ENCODE measurements around the gene UBE2H. TPM values are rescaled to one million over a fixed set of nuclear protein-coding genes. Genes with fewer than 3 reads are reported as not detected.
"Not testable (repeated sequence)": the region's sequence is repeated elsewhere in the genome, so short reads cannot be mapped to it uniquely, and the experiment has no call there.

The UBE2H gene
- total RNA-seq, 2 donors from 2014 or later, result 24.9 to 45.2 TPM

DNA sequence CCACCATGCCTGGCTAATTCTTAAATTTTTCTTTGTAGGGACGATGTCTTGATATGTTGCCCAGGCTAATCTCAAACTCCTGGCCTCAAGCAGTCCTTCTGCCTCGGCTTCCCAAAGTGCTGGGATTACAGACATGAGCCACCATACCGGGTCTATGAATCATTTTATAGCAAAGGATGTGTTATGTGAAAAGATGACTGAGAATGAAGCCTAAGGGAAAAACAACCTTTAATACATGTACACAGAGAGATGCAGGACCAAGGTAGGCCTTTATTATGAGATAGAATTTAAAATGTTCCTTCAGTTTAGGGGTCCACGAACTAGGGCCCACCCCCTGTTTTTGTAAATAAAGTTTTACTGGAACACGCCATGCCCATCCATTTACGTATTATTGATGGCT is 41.0 kb downstream of the UBE2H start:
- Mint-ChIP-seq H3K9me3 (no peaks in the 10 kb centered on the region), H3K27ac (no peak overlapping the region), H3K27me3 (no peaks in the 10 kb centered on the region), H3K36me3 (peaks cover 6% of the 10 kb centered on the region), H3K4me3 (no peak overlapping the region), H3K4me1 (ENCODE audit: low read depth in 2 of 2) (peaks cover 56 to 58% of the 10 kb centered on the region in 2 donors)
- DNase-seq (ENCODE audit: low spot score) (no peak), ATAC-seq (no peak)

DNA sequence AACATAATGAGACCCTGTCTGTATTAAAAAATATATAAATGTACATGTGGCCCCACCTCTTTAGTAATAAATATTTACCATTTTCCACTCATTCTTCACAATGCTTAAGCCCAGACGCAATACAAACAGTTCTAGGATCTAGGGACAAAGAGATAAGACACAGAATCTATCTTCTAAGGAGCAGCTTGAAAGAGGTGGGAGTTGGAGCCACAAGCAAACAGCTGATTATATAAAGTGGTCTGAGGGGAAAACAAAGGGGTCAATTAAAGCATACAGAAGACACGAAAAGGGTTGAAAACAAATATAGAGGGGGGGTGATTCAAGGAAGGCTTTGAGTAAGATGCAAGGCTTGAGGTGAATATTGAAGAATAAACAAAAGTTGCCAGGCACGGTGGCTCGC is 43.1 kb downstream of the UBE2H start:
- DNase-seq (ENCODE audit: low spot score) (no peak), ATAC-seq (no peak)
- Mint-ChIP-seq H3K27ac (peak overlapping the region in 1 of 2 donors; percentile 15), H3K36me3 (peaks cover 17% of the 10 kb centered on the region), H3K4me3 (no peak overlapping the region), H3K4me1 (ENCODE audit: low read depth in 2 of 2) (peaks cover 56 to 58% of the 10 kb centered on the region in 2 donors), H3K27me3 (no peaks in the 10 kb centered on the region), H3K9me3 (peaks cover 3% of the 10 kb centered on the region)

DNA sequence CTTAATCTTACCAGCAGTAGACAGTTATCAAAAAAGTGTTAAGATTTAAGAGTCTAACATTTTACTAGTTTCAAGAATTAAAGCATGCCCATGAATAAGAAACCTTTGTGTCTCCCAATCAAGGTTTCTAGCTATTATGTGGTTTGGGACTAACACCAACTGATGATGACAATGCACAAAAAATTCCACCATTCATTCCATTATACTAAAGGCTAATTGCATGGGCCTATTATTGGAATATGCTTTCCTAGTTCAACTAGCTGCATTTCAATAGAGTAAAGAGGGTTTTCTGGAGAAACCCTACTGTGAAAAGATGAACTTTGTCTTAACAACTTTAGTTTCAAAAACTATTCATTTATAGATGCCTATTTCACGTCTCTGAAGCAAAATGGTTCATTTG is 44.6 kb downstream of the UBE2H start:
- Mint-ChIP-seq H3K36me3 (peaks cover 17% of the 10 kb centered on the region), H3K27ac (peak overlapping the region in 1 of 2 donors; percentile 82), H3K9me3 (peaks cover 3% of the 10 kb centered on the region), H3K27me3 (no peaks in the 10 kb centered on the region), H3K4me3 (no peak overlapping the region), H3K4me1 (ENCODE audit: low read depth in 2 of 2) (peaks cover 54 to 56% of the 10 kb centered on the region in 2 donors)
- ATAC-seq (no peak), DNase-seq (ENCODE audit: low spot score) (no peak)

DNA sequence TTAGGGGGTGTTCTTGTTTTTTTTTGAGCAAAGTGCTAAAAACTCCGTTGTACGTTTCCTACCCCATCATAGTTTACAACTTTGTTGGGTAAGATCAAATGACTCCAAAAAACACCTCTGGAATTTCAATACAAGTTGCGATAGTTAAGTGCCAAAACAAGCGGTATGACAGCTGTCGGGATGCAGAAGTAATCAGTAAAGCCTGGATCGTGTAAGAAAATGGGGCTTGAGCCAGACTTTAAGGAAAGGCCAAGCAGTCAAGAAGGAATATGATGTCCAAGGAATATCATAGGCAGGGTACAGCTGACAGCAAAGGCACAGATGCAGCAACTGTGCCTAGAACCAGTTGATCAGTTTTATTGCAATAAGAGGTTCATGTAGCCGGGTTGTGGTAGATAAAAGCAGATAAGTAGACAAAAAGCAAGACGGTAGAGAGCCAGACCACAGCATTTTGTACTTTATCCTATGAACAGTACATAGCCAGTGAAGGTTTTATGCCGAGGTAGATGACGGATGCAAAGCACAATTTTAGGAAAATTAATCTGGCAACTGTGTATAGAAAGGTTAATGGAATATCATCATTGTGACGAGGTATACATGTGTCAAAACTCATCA is 45.5 kb downstream of the UBE2H start:
- Mint-ChIP-seq H3K27me3 (no peaks in the 10 kb centered on the region), H3K27ac (peak overlapping the region; percentile 30 to 82), H3K4me3 (peak overlapping the region; percentile 44), H3K36me3 (peaks cover 17% of the 10 kb centered on the region), H3K4me1 (ENCODE audit: low read depth in 2 of 2) (peaks cover 54 to 56% of the 10 kb centered on the region in 2 donors), H3K9me3 (peaks cover 3% of the 10 kb centered on the region)
- ATAC-seq (no peak), DNase-seq (ENCODE audit: low spot score) (no peak)

DNA sequence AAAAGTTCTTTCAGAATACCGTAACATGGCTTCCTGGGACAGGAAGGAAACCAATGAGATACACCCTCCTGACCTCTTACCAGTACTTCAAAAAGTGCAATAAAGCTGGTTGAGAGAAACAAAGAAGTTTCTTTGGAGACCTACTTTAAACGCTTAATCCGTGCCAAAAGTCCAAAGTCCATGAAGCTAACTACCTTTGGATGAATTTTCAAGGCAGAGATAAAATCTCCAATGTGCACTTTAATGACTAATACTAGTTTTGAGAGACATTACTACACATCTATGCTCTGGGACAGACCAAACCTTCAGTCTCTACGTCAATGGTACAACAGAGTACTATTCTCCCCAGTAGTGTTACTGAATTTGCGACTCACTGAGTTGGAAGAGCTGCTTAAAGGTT is 46.1 kb downstream of the UBE2H start:
- Mint-ChIP-seq H3K9me3 (peaks cover 3% of the 10 kb centered on the region), H3K4me1 (ENCODE audit: low read depth in 2 of 2) (peaks cover 54 to 56% of the 10 kb centered on the region in 2 donors), H3K36me3 (peaks cover 17% of the 10 kb centered on the region), H3K27ac (peak overlapping the region; percentile 30 to 82), H3K4me3 (peak overlapping the region; percentile 44), H3K27me3 (no peaks in the 10 kb centered on the region)
- ATAC-seq, result no peak
- DNase-seq (ENCODE audit: low spot score), result no peak

DNA sequence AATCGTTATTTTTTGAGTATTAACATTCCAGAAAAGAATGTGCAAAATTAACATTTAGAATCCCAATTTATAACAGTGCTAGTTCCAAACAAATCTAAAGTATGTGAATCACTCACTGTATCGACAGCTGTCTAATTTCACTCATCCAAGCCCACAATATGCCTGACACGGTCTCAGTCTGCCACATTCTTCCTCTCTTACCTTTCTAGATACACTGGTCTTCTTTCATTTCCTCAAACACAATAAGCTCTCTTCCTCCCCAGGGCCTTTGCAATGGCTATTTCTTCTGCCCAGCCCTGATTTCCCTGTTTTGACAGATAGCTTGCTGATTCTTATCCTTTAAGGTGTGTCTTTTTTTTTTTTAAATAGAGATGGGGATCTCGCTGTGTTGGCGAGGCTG is 48.8 kb downstream of the UBE2H start:
- Mint-ChIP-seq H3K4me3 (no peak overlapping the region), H3K9me3 (peaks cover 3% of the 10 kb centered on the region), H3K4me1 (ENCODE audit: low read depth in 2 of 2) (peaks cover 51 to 52% of the 10 kb centered on the region in 2 donors), H3K27me3 (no peaks in the 10 kb centered on the region), H3K36me3 (peaks cover 17% of the 10 kb centered on the region), H3K27ac (no peak overlapping the region)
- ATAC-seq (no peak), DNase-seq (ENCODE audit: low spot score) (no peak)

DNA sequence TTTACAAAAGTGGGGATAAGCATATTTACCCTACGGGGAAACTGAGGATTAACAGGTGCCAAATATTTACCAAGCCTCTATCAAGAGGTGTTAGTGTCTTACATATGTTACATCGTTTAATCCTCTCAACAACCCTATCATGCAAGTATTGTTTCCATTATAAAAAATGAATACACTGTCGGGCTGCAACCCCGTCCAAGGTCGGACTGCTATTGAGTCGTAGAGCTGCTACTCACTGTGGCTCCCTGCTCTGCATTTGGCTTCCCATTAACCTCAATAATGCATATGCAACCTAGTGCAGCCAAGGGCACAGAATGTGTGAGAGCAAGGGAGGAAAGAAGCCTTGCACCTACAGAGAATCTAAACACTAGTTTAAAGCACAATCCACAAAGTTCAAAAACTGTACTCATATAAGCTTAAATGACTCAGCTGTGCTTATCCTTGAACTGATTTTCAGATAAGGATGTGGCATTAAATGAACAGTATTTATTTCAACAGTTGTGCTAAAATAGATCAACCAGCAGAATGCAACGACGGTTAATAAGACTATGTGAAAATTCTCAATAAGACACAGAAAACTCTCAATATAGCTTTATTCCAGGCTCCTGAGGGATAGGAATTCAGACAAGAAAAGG is 49.9 kb downstream of the UBE2H start:
- ATAC-seq (no peak), DNase-seq (ENCODE audit: low spot score) (no peak)
- Mint-ChIP-seq H3K9me3 (peaks cover 3% of the 10 kb centered on the region), H3K4me3 (no peak overlapping the region), H3K27ac (no peak overlapping the region), H3K27me3 (no peaks in the 10 kb centered on the region), H3K4me1 (ENCODE audit: low read depth in 2 of 2) (peaks cover 49 to 50% of the 10 kb centered on the region in 2 donors), H3K36me3 (peaks cover 17% of the 10 kb centered on the region)

DNA sequence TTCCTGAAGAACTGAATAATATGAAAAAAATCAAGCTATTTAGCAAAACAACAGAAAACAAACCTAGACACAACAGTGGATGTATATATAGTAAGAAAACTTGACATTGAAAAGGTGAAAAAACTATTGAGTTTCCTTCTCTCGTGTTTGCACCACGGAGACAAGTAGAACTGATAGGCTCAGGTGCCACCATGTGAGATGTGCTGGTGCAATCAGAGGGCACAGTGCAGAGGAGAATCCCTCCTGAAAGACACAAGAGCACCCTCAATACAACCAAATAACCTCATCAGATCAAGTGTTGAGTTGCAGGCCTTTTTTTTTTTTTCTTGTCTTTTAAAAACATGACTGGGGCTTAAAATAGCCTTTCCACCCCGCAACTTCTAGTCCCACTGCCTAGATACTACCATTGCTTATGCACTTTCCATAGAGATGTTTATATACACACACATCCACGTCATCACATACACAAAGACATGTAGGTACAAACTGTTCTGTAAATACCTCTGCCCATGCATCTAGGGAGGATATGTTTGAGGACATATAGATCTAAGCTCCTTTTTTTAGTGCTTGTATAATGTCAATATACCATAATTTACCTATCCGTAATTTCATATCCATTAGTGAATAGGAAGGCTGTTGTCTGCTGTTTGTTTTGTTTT is 54.1 kb downstream of the UBE2H start:
- Mint-ChIP-seq H3K27me3 (no peaks in the 10 kb centered on the region), H3K4me1 (ENCODE audit: low read depth in 2 of 2) (peaks cover 14 to 24% of the 10 kb centered on the region in 2 donors), H3K27ac (peak overlapping the region in 1 of 2 donors; percentile 50), H3K9me3 (no peaks in the 10 kb centered on the region), H3K4me3 (no peak overlapping the region), H3K36me3 (no peaks in the 10 kb centered on the region)
- DNase-seq (ENCODE audit: low spot score), result no peak
- no peak for ATAC-seq

DNA sequence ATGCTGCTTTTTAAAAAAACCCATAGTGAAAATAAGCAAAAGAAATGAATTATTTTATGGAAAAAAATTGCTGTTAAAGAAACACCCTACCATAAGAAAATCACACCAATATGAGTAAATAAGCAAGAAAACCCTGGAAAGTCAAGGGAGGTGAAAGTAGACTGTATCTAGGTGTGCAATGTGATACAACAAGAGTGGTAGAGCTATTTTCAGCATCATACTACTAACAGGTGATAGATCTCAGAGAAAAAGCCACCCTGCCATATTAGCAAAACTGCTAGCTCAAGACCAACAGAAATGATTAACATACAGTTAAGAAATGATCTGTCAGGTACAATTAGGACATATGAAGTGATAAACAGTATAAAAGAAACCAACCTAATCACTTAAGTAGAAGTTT is 54.8 kb downstream of the UBE2H start:
- H3K4me3 Mint-ChIP-seq, result no peak overlapping the region
- peaks cover 14 to 27% of the 10 kb centered on the region in 2 donors for H3K4me1 Mint-ChIP-seq (ENCODE audit: low read depth in 2 of 2)
- H3K9me3 Mint-ChIP-seq, result no peaks in the 10 kb centered on the region
- H3K27me3 Mint-ChIP-seq, result no peaks in the 10 kb centered on the region
- ATAC-seq, result no peak
- H3K36me3 Mint-ChIP-seq, result no peaks in the 10 kb centered on the region
- peak overlapping the region in 1 of 2 donors; percentile 50 for H3K27ac Mint-ChIP-seq
- DNase-seq (ENCODE audit: low spot score), result no peak

DNA sequence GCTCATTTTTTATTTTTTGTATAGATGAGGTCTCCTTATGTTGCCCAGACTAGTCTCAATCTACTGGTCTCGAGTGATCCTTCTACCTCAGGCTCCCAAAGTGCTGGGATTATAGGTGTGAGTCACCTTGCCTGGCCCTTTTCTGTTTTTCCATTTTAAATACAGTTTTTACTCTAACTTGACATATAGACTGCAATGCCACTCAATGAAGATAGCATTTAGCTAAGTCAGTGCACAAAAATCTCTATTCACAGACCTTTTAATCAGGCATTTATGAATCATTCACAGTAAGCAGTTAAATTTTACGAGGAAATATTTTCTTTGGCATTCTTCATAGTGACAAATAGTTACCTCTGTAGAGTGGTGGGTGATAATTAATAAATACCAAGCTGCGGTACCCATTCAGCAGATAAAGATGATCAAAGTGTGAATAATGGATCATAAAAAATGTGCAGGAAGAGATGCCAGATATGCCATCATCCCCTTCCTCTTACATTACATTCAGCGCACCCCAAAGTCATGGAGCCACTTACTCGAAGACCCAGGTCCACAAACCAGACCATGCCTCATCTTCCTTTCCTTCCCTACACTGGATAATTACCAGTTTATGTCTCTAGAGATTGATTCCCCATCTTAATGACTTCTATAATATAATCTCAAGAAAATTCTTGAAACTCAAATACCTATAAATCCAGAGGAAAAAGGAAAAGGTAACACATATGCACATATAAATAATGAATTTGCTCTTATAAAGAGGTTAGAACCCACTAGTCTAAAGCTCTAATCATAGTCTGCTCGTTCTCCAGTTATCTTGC is 56.0 kb downstream of the UBE2H start:
- Mint-ChIP-seq H3K36me3 (no peaks in the 10 kb centered on the region), H3K4me3 (no peak overlapping the region), H3K9me3 (no peaks in the 10 kb centered on the region), H3K4me1 (ENCODE audit: low read depth in 2 of 2) (peaks cover 14 to 27% of the 10 kb centered on the region in 2 donors), H3K27me3 (no peaks in the 10 kb centered on the region), H3K27ac (no peak overlapping the region)
- no peak for DNase-seq (ENCODE audit: low spot score)
- ATAC-seq, result no peak

DNA sequence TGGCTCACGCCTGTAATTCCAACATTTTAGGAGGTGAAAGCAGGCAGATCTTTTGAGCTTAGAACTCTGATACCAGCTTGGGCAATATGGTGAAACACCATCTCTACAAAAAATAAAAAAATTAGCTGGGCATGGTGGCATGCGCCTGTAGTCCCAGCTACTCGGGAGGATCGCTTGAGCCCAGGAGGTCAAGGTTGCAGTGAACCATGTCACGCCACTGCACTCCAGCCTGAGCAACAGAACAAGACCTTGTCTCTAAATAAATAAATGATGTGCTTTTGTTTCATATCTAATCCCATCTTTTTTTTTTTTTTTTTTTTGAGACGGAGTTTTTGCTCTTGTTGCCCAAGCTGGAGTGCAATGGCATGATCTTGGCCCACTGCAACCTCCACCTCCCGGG is 58.6 kb downstream of the UBE2H start:
- not testable (repeated sequence) for H3K27me3 Mint-ChIP-seq; DNase-seq (ENCODE audit: low spot score); H3K9me3 Mint-ChIP-seq; ATAC-seq; H3K4me3 Mint-ChIP-seq; H3K27ac Mint-ChIP-seq; H3K36me3 Mint-ChIP-seq
- H3K4me1 Mint-ChIP-seq (ENCODE audit: low read depth in 2 of 2), result peaks cover 9 to 19% of the 10 kb centered on the region in 2 donors

DNA sequence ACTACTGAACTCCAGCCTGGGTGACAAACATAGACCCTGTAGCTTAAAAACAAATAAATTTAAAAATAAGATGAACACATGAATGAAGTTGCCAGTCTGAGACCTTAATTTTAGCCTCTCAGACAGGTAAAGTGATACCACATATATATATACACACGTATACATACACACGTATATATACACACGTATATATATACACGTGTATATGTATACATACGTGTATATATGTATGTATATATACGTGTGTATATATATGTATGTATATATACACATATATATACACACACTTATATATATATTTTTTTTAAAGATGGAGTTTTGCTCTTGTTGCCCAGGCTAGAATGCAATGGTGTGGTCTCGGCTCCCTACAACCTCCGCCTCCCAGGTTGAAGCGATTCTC is 62.7 kb downstream of the UBE2H start:
- no peak overlapping the region for H3K4me3 Mint-ChIP-seq
- ATAC-seq, result no peak
- H3K36me3 Mint-ChIP-seq, result no peaks in the 10 kb centered on the region

DNA sequence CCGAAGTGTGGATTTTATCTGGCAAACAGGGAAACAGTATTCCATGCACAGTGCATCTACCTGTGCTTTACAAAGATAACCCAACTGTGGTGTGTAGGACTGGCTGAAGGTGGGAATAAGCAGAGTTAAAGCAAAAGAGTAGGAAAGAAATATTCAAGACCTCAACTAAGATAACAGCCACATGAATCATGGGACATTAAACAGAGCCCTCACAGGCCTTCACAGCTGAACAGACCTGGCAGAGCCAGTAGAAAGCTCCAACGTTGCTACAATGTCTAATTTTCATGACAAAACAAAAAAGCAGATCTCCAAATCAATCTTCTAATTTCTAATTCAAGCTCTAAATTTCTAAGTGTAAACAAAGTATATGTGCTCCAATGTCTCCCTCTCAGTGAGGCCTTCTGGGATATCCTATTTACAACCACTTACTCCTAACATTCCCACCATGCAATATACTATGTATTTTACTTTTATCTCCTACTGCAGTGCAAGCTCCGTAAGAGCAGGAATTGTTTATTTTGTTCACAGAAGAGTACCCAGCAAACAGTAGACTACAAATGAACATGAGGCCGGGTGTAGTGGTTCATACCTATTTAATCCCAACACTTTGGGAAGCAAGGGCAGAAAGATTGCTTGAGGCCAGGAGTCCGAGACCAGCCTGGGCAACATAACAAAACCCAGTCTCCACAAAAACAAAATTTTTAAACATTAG is 63.5 kb downstream of the UBE2H start:
- DNase-seq (ENCODE audit: low spot score) (no peak), ATAC-seq (no peak)
- Mint-ChIP-seq H3K4me3 (no peak overlapping the region), H3K9me3 (no peaks in the 10 kb centered on the region), H3K27ac (no peak overlapping the region), H3K36me3 (no peaks in the 10 kb centered on the region), H3K4me1 (ENCODE audit: low read depth in 2 of 2) (peaks cover 5 to 11% of the 10 kb centered on the region in 2 donors), H3K27me3 (no peaks in the 10 kb centered on the region)

More for the DNA sequence above, 62.7 kb downstream of the UBE2H start:
- Mint-ChIP-seq H3K9me3 (no peaks in the 10 kb centered on the region), H3K27me3 (no peaks in the 10 kb centered on the region), H3K4me1 (ENCODE audit: low read depth in 2 of 2) (peaks cover 5 to 13% of the 10 kb centered on the region in 2 donors), H3K27ac (no peak overlapping the region)
- DNase-seq (ENCODE audit: low spot score), result no peak
